HG03280 (cell line): ENCODE data around the gene ACAD8.
A peak's percentile ranks its signal among the peaks of the same experiment; 100 is the strongest.
"Not testable (repeated sequence)": the region's sequence is repeated elsewhere in the genome, so short reads cannot be mapped to it uniquely, and the experiment has no call there.

Source experiments
- ATAC-seq: cut with Tn5 transposase; IDR thresholded peaks from one replicate; pipeline ENCODE4 v1.9.1; 2021; ENCODE audit warnings: mild to moderate bottlenecking, moderate library complexity; ENCODE audit not compliant: unreplicated experiment

ACAD8 gene

GRCh38 chr11:134266440-134266839 is 13.1 kb downstream of the ACAD8 start:
- no peak for ATAC-seq

- no peak for ATAC-seq
These were observed 13.5 kb downstream of the ACAD8 start for GRCh38 chr11:134266841-134267251.

GRCh38 chr11:134267461-134267860 is 14.1 kb downstream of the ACAD8 start:
- ATAC-seq: no peak

DNA sequence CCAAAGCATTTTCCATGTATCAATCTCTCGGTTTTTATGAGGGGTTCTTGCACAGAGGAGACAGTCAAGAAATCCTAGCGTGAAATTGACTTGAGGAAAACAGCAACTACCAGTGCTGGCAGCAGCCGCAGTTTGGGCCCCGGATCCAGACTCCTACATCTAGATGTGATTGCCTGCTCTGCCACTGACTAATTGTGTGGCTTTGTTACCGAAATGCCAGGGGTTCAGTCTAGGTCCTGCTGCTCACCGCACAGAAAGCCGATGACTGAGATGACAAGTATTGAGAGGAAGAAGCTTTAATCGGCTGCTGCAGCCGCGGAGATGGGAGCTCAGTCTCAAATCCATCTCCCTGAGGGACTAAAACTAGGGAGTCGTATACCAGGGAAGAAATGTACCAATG is 14.6 kb downstream of the ACAD8 start:
- ATAC-seq: no peak

DNA sequence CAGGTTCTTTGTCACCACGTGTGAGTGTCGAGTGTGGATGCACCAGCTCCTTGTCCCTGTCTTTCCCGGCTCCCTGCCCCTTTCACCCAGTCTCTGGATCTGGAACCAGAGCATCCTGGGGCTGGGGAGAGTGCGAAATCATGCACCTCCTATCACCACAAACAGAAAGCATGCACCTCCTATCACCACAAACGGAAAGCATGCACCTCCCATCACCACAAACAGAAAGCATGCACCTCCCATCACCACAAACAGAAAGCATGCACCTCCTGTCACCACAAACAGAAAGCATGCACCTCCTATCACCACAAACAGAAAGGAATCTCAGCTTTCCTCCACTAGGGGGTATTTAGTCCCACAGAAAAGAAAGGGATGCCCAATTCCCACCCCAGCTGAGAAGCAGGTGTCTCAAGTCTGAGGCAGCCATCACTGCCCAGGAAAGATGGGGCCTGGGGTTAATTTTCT is 16.9 kb downstream of the ACAD8 start:
- ATAC-seq: no peak

DNA sequence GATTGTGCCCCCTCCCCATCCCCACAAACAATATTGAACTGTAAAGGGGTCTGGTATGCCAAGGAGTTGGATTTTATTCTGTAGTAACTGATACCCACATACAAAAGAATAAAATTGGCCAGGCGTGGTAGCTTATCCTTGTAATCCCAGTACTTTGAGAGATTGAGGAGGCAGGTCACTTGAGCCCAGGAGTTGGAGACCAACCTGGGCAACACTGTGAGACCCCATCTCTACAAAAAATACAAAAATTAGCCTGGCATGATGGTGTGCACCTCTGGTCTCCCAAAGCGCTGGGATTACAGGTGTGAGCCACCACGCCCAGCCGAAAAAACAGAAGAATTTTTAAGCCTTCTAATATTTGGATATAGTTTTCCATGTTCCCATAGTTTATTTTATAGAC is 18.6 kb downstream of the ACAD8 start:
- no peak for ATAC-seq

DNA sequence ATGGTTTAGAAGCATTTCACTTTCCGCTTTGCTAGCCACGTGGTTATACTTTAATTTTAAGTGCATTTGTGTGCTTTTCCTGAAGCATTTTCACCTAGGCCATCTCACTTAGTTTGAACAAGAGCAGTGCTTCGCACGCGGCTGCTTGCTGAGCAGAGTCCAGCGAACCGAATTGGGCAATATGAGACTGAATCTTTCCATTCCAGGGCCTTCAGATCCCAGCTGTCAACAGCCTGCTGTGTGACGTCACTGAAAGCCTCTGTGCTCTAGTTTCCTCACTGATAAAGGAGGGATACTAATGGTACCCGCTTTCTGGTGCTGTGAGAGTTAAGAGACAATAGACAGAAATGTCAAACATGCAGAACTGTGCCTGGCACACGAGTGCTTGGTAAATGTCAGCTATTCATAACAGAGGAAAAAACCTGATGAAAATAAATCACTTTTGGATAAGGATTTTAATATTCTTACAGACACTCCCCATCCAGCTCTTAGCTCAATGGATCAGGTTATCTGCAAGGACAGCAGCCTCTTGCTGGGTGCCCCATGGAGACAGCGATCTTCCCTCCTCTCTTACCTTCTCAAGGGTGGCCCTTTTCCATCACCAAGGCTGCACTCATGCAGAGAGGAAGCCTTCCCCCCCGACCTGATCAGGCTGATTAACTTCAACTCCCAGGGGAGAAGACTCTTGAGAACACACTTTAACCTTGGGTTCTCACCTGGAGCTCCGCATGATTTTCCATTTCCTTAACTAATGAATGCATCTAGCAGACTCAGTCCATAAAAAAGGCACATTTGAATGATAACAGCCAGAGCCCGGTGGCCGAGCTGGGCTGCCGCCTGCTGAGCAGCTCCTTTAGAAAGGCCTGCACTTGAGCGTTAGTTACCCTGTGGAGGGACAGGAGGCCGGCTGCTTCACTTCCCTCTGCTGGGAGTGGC is 19.3 kb downstream of the ACAD8 start:
- no peak for ATAC-seq

GRCh38 chr11:134273317-134273712 is 19.9 kb downstream of the ACAD8 start:
- no peak for ATAC-seq

GRCh38 chr11:134275188-134275533 is 21.8 kb downstream of the ACAD8 start:
- no peak for ATAC-seq

- peak; percentile 81 for ATAC-seq
These were observed 22.4 kb downstream of the ACAD8 start, which contains the start of gene GLB1L3 for GRCh38 chr11:134275534-134276395. Gene GLB1L3 (plus strand): TSS chr11:134276379. CDS start chr11:134276741, 362 bp downstream.

DNA sequence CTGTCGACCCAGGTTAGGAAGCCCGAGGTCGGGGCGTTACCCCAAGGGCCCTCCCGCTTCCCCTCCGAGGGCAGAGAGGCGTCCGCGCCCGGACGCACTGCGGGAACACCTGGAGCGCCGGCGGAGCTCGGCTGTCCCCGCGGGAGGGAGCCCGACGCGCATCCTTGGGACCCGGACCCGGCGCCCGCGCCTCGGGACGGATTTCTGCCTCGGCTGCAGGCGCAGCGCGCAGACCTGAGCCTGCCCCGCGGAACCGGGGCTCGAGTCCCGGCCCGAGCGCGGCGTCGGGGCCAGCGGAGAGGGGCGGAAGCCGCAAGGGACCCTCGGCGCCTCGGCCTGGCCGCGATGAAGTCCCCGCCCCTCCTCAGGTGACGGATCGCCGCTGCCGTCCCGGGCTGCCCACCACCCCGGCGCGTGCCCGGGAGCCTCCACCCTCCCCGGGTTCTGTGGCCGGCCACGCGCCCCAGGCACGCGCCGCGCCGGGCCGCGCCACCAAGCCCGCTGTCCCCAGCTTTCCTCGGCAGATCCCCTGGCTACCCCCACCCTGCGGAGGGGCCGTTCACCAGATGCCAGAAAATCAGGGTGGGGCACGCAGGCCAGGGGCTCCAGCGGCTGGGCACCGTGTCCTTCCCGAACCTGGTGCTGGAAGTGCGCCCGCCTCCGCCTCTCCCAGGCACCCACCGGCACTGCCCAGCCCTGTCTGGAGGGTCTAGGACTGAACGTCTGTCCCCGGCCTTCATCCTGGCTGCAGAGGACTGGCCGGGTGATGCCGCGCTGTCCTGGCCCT is 23.2 kb downstream of the ACAD8 start:
- no peak for ATAC-seq

- no peak for ATAC-seq
These were observed 24.0 kb downstream of the ACAD8 start for GRCh38 chr11:134277183-134278001.

DNA sequence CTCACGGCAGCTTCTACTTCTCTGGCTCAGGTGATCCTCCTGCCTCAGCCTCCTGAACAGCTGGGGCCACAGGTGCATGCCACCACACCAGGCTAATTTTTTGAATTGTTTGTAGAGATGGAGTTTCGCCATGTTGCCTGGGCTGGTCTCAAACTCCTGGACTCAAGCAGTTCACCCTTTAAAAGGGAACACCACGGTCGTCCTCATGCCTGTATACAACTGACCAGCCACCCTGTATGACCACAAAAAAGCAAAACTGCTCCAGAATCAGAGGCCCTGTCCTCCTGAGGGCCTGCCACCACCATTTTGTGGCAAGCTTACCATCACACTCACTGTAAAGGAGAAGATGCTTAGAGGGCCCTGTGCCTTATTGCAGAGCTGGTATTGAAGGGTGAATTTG is 25.0 kb downstream of the ACAD8 start:
- ATAC-seq: no peak

- ATAC-seq: not testable (repeated sequence)
These were observed 28.3 kb downstream of the ACAD8 start for GRCh38 chr11:134281635-134282034.

GRCh38 chr11:134282121-134283045 is 29.0 kb downstream of the ACAD8 start:
- ATAC-seq: no peak

- ATAC-seq: no peak
These were observed 30.3 kb downstream of the ACAD8 start for GRCh38 chr11:134283461-134284230.

GRCh38 chr11:134284349-134284748 is 31.0 kb downstream of the ACAD8 start:
- ATAC-seq: not testable (repeated sequence)

DNA sequence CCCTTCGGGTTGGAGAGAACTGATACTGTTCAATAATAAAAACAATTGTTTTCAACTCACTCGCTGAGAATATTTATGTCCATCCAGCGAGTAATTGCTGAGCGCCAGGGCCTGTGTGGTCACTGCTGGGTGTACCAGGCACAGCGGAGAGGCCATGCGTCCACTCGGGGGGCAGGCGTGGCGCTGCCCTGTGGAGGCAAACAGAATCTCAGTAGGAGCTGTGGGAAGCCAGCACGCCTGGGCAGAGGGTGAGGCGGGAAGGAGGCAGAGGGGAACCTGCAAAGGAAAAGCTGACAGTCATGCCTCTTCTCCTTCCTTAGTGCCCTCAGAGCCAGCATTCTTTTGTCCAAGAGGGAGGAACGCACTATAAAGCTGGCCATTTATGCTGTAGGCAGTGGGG is 34.2 kb downstream of the ACAD8 start:
- ATAC-seq: no peak
